Left cardiac atrium (tissue), 2 donors: Measurements from ENCODE around the gene ZNF154. TPM values are rescaled to one million over a fixed set of nuclear protein-coding genes. Genes with fewer than 3 reads are reported as not detected.

Experiments used
- total RNA-seq, 2 donors: library from RNA; stranded (reverse); fragmentation: NEBNext Ultra II Directional; extraction: Animal tissue kit (Norgen Biotek cat#: 25700); gene quantifications; one replicate each; pipeline ENCODE4 v1.2.1, GENCODE V29; 2021
- donor health status: DM: no; HTN: yes; CAD: no; lungs with severe emphysema.
- donor health status: DM: yes; HTN: yes; CAD: no.

ZNF154 gene
- total RNA-seq, 2 donors from 2014 or later: 3.4 to 6.1 TPM

Other genes with a start within 250 kb of the ZNF154 start
- gene ZNF772, start 231.6 kb downstream of the ZNF154 start, total RNA-seq: 10 to 100 TPM; 13.3 to 19.7 TPM
- 1 to 10 TPM; 7.2 to 10.0 TPM for gene ZNF419, start 221.5 kb downstream of the ZNF154 start, total RNA-seq
- 1 to 10 TPM; 5.3 to 7.9 TPM for gene ZNF773, start 209.3 kb downstream of the ZNF154 start, total RNA-seq
- 1 to 10 TPM; 3.4 to 4.4 TPM for gene ZNF549, start 181.8 kb downstream of the ZNF154 start, total RNA-seq
- 1 to 10 TPM; 6.4 to 9.0 TPM for gene ZNF550, start 149.3 kb downstream of the ZNF154 start, total RNA-seq
- gene ZNF416, start 130.3 kb downstream of the ZNF154 start, total RNA-seq: 1 to 10 TPM; 4.6 to 5.5 TPM
- gene ZIK1, start 125.1 kb downstream of the ZNF154 start, total RNA-seq: 1 to 10 TPM; 4.1 to 5.2 TPM
- gene ZNF530, start 109.3 kb downstream of the ZNF154 start, total RNA-seq: 1 to 10 TPM; 3.7 to 5.3 TPM
- 10 to 100 TPM; 14.2 to 16.2 TPM for gene ZNF134, start 95.0 kb downstream of the ZNF154 start, total RNA-seq
- gene ZNF211, start 76.0 kb downstream of the ZNF154 start, total RNA-seq: 10 to 100 TPM in 1 of 2 donors, 1 to 10 TPM in 1; 9.5 to 11.1 TPM
- under 1 TPM in 1 of 2 donors, not detected in 1; 0.13 TPM for gene ZSCAN4, start 40.3 kb downstream of the ZNF154 start, total RNA-seq
- 1 to 10 TPM; 4.2 to 6.4 TPM for gene ZNF551, start 27.2 kb downstream of the ZNF154 start, total RNA-seq
- 1 to 10 TPM; 5.1 to 7.0 TPM for gene ZNF671, start 18.4 kb upstream of the ZNF154 start, total RNA-seq
- 10 to 100 TPM; 10.8 to 14.4 TPM for gene ZNF776, start 37.6 kb upstream of the ZNF154 start, total RNA-seq
- gene ZNF586, start 60.5 kb upstream of the ZNF154 start, total RNA-seq: 1 to 10 TPM; 9.3 to 9.5 TPM
- 1 to 10 TPM; 3.3 to 4.6 TPM for gene ZNF552, start 105.7 kb upstream of the ZNF154 start, total RNA-seq
- 1 to 10 TPM; 5.9 to 8.7 TPM for gene ZNF587B, start 121.1 kb upstream of the ZNF154 start, total RNA-seq
- 10 to 100 TPM; 18.6 to 20.9 TPM for gene ZNF587, start 140.7 kb upstream of the ZNF154 start, total RNA-seq
- gene ZNF814, start 179.8 kb upstream of the ZNF154 start, total RNA-seq: 10 to 100 TPM; 10.8 to 10.9 TPM
- gene ZNF417, start 207.4 kb upstream of the ZNF154 start, total RNA-seq: 10 to 100 TPM; 11.9 to 13.4 TPM
- gene ZNF418, start 226.2 kb upstream of the ZNF154 start, total RNA-seq: 10 to 100 TPM in 1 of 2 donors, 1 to 10 TPM in 1; 9.1 to 10.5 TPM
- 10 to 100 TPM in 1 of 2 donors, 1 to 10 TPM in 1; 9.6 to 15.3 TPM for gene ZNF256, start 238.5 kb upstream of the ZNF154 start, total RNA-seq